ENCODE results near the gene MRGPRX2.

The MRGPRX2 gene

DNA sequence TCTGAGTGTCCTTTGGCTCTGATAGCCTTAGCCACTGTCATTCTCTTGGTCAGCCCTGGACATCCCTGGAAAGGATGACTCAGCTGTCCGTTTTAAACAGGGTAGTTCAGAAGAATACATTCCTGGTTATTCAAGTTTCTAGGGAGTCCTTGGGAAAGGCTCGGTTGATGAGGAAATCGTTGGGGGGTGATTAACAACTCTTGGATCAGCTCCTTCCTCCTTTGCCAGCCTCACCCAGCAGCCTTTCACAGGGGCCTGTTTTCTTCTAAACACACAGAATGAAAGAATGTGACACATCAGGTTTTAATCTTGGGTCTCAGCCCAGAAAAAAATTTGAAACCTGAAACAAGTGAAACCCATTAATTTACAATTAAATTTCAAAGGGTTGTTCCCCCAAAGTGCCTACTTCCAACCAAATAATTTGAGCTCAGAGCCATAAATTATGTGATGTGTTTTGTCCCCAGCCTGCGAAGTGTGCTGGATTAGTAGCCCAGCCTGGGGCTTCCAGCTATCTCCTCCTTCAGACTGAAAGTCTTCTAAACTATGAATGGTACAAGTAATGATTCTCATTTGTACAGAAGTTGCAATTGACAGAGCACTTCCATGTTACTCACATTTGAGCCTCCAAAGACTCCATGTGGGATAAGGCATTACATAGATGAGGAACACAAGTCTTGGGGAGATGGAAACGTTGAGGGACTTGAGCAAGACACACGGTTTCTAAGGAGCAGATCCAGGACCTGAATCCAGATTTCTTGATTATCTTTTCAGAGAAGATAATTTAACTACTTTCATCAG, 19.3 kb upstream of the MRGPRX2 start:
- H2AFZ ChIP-seq = no peak overlapping the region
- H3K9ac ChIP-seq = no peak overlapping the region
- no peaks in the 10 kb centered on the region for H3K4me1 ChIP-seq
- no peaks in the 10 kb centered on the region for H3K79me2 ChIP-seq
- TF ChIP-seq, protein P1, sequence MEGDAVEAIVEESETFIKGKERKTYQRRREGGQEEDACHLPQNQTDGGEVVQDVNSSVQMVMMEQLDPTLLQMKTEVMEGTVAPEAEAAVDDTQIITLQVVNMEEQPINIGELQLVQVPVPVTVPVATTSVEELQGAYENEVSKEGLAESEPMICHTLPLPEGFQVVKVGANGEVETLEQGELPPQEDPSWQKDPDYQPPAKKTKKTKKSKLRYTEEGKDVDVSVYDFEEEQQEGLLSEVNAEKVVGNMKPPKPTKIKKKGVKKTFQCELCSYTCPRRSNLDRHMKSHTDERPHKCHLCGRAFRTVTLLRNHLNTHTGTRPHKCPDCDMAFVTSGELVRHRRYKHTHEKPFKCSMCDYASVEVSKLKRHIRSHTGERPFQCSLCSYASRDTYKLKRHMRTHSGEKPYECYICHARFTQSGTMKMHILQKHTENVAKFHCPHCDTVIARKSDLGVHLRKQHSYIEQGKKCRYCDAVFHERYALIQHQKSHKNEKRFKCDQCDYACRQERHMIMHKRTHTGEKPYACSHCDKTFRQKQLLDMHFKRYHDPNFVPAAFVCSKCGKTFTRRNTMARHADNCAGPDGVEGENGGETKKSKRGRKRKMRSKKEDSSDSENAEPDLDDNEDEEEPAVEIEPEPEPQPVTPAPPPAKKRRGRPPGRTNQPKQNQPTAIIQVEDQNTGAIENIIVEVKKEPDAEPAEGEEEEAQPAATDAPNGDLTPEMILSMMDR (IDR thresholded peaks at IDR 0.05) = no peak
- H3K27ac ChIP-seq = no peak overlapping the region
- H3K4me3 ChIP-seq (ENCODE audit: low read depth, low read length) = no peak overlapping the region
- no peaks in the 10 kb centered on the region for H3K9me3 ChIP-seq (ENCODE audit: control insufficient read depth, low read length)
- H3K4me2 ChIP-seq (ENCODE audit: low read length) = no peak overlapping the region
- H3K27me3 ChIP-seq (ENCODE audit: control insufficient read depth, insufficient read depth, low read length) = no peaks in the 10 kb centered on the region
- H3K36me3 ChIP-seq (ENCODE audit: control insufficient read depth, insufficient read depth, low read length) = no peaks in the 10 kb centered on the region

DNA sequence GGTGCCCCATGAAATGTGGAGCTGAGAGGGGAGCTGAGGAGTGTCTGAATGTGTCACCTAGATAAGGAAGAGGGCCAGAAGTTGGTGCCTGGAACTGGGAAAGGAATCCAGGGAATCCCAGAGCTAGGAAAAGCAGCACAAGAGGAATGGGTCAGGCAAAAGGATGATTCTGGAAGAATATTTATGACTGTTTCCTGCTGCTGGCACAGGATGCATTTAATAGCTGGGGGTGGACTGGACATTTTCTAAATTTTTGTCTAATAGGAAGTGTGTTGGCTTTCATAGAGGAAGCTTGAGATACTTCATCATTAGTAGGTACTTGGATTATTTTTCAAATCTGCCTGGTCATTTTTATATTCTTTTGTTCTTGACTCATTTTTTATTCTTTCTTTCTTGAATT, 17.4 kb upstream of the MRGPRX2 start:
- Histone ChIP-seq H3K9ac (no peak overlapping the region), H3K4me3 (ENCODE audit: low read depth, low read length) (no peak overlapping the region), H3K27ac (no peak overlapping the region), H3K4me2 (ENCODE audit: low read length) (no peak overlapping the region), H3K79me2 (no peaks in the 10 kb centered on the region), H2AFZ (no peak overlapping the region), H3K27me3 (ENCODE audit: control insufficient read depth, insufficient read depth, low read length) (no peaks in the 10 kb centered on the region), H3K36me3 (ENCODE audit: control insufficient read depth, insufficient read depth, low read length) (no peaks in the 10 kb centered on the region), H3K9me3 (ENCODE audit: control insufficient read depth, low read length) (no peaks in the 10 kb centered on the region), H3K4me1 (no peaks in the 10 kb centered on the region)
- TF ChIP-seq, protein P1 (IDR thresholded peaks at IDR 0.05) = no peak

DNA sequence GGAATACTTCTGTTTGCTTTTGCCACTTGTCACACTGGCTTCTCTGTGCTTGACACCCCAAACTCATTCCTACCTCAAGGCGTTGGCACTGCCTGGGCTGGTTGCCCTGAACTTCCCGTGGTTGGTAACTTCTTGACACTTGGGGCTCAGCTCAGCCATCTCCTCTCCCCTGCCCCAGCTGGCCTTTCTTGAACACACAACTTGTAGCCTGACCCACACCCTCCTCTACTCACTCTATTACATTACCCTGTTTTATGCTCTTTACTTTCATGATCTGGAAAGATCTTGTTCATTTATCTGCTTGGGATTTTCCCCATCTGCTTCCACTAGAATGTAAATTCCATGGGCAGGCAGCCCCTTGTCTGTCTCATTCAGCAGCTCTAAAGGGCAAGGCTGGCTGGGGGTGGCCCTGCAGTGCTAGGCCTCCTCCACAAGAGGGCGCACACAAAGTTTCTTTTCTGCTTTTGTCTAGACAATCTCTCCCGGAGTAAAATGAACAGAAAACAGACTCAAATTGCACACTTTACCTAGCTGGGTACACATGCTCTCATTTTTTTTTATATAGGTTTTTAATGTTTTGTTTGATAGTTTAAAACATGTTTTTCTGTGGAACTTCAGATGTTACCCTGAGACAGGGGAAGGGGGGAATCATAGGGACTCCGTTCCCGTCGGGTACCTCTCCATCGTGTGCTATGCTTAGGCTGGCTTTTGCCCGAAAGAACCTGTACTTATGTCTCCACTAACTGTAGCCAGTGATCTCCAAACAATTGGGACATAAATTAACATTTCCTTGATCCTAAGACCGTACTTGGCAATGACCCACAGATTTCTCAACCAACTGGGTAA, 16.4 kb upstream of the MRGPRX2 start:
- Histone ChIP-seq H3K4me3 (ENCODE audit: low read depth, low read length) (no peak overlapping the region), H2AFZ (no peak overlapping the region), H3K27me3 (ENCODE audit: control insufficient read depth, insufficient read depth, low read length) (no peaks in the 10 kb centered on the region), H3K4me1 (no peaks in the 10 kb centered on the region), H3K27ac (no peak overlapping the region), H3K4me2 (ENCODE audit: low read length) (no peak overlapping the region), H3K9me3 (ENCODE audit: control insufficient read depth, low read length) (no peaks in the 10 kb centered on the region), H3K79me2 (no peaks in the 10 kb centered on the region), H3K36me3 (ENCODE audit: control insufficient read depth, insufficient read depth, low read length) (no peaks in the 10 kb centered on the region), H3K9ac (no peak overlapping the region)
- TF ChIP-seq, protein P1 (IDR thresholded peaks at IDR 0.05) = peak; percentile 80

DNA sequence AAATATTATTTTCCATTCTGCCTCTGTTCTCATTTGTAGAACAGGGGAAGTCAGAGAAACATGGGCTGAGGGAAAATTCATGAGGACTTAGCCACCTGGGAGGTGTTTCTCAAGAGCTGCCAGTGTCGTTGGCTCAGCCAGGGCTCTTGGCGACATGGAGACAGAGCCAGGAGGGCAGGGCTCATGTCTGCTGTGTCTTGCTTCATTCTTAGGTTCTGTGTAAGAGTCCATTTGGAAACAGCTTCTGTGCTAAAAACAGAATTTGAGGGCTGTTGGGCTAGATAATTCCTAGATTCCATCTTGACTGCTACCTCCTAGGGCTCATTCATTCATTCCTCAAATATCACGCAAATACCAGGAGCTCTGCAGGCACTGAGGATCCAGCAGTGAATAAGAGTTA, 15.1 kb upstream of the MRGPRX2 start:
- Histone ChIP-seq H3K4me3 (ENCODE audit: low read depth, low read length) (no peak overlapping the region), H3K9me3 (ENCODE audit: control insufficient read depth, low read length) (no peaks in the 10 kb centered on the region), H3K36me3 (ENCODE audit: control insufficient read depth, insufficient read depth, low read length) (no peaks in the 10 kb centered on the region), H3K27ac (no peak overlapping the region), H3K4me1 (no peaks in the 10 kb centered on the region), H3K4me2 (ENCODE audit: low read length) (no peak overlapping the region), H3K9ac (no peak overlapping the region), H3K79me2 (no peaks in the 10 kb centered on the region), H2AFZ (no peak overlapping the region), H3K27me3 (ENCODE audit: control insufficient read depth, insufficient read depth, low read length) (no peaks in the 10 kb centered on the region)
- TF ChIP-seq, protein P1 (IDR thresholded peaks at IDR 0.05) = no peak
